Stimulated activated effector memory CD8-positive, alpha-beta T cell treated with anti-CD3 and anti-CD28 coated beads, Interleukin-12 subunit alpha, Interleukin-12 subunit beta, amount 100 ng/mL, for 72 hours (primary cell): ENCODE data around the gene LHX1.
A peak's percentile ranks its signal among the peaks of the same experiment; 100 is the strongest.

ENCODE experiments used
- ATAC-seq: fragments of 150-1000 bp; cut with Tn5 transposase; 2 replicates; pipeline ENCODE4 v1.10.0; 2021
- DNase-seq, 2 donors: peaks; one replicate each; pipeline ENCODE4 v3.0.0; 2021 to 2022; ENCODE audit warnings: low spot score in 2 of 2
- H3K27ac Mint-ChIP-seq: one replicate; pipeline ENCODE4 v1.8.0; 2022; ENCODE audit warnings: mild to moderate bottlenecking, mixed read lengths
- H3K36me3 Mint-ChIP-seq: one replicate; pipeline ENCODE4 v1.8.0; 2022; ENCODE audit warnings: mild to moderate bottlenecking, mixed read lengths
- H3K4me1 Mint-ChIP-seq: one replicate; pipeline ENCODE4 v1.8.0; 2022; ENCODE audit warnings: mixed read lengths
- H3K4me3 Mint-ChIP-seq: one replicate; pipeline ENCODE4 v1.8.0; 2022; ENCODE audit warnings: mild to moderate bottlenecking, mixed read lengths
- H3K9me3 Mint-ChIP-seq: one replicate; pipeline ENCODE4 v1.8.0; 2022; ENCODE audit warnings: mixed read lengths

The LHX1 gene

GRCh38 chr17:36918211-36918691 is 19.0 kb upstream of the LHX1 start:
- Mint-ChIP-seq H3K36me3 (no peaks in the 10 kb centered on the region), H3K9me3 (no peaks in the 10 kb centered on the region), H3K4me3 (no peak overlapping the region), H3K4me1 (peaks cover 24% of the 10 kb centered on the region), H3K27ac (no peak overlapping the region)
- DNase-seq (no peak), ATAC-seq (no peak)

GRCh38 chr17:36919407-36919968 is 17.8 kb upstream of the LHX1 start:
- DNase-seq (no peak), ATAC-seq (no peak)
- Mint-ChIP-seq H3K9me3 (no peaks in the 10 kb centered on the region), H3K4me3 (no peak overlapping the region), H3K27ac (no peak overlapping the region), H3K36me3 (no peaks in the 10 kb centered on the region), H3K4me1 (peaks cover 24% of the 10 kb centered on the region)

DNA sequence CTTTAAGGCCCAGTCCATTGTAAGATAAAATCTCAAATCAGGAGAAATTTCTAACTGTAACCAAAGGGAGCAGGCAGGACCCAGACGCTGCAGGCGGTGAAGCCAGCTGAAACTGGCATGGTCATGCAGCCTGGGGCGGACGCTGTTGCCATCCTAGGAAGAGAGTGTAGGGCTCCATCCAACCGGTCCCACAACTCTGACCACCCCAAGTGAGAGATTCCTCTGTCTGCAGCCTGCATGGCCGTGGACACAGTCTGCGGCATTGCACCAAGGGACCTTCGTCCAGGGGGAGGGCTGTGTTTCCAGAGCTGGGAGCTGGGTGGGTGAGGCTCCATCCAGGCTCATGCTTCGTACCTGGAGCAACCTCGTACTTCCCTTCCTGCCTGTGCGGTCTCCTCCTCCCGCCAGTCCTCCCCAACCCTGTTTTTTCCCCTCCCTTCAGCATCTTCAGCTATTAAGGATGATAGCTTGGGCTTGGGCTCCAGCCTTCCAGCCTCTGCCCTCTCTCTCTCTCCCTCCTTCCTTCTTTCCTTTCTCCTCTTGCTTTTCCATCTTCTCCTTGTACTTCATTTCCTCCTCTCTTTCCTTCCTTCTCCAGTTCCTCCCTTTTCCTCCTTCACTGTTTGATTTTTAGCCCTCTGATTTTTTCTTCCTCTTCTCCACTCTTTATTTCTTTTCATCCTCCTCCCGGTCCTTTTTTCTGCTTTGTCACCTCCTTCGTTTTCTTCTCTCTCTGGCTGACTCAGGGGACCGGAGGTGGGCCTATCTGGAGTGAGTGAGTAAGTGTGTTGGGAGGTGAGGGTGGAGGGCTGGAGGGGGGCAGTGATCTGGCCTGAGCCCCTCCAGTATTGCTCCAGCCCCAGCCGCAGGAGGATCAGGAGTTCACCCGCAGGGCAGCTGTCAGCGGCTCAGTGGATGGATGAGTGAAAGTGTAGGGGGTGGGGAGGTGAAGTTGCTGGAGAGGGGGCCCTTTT is 17.0 kb upstream of the LHX1 start:
- peak overlapping the region; percentile 13 for H3K4me3 Mint-ChIP-seq

DNA sequence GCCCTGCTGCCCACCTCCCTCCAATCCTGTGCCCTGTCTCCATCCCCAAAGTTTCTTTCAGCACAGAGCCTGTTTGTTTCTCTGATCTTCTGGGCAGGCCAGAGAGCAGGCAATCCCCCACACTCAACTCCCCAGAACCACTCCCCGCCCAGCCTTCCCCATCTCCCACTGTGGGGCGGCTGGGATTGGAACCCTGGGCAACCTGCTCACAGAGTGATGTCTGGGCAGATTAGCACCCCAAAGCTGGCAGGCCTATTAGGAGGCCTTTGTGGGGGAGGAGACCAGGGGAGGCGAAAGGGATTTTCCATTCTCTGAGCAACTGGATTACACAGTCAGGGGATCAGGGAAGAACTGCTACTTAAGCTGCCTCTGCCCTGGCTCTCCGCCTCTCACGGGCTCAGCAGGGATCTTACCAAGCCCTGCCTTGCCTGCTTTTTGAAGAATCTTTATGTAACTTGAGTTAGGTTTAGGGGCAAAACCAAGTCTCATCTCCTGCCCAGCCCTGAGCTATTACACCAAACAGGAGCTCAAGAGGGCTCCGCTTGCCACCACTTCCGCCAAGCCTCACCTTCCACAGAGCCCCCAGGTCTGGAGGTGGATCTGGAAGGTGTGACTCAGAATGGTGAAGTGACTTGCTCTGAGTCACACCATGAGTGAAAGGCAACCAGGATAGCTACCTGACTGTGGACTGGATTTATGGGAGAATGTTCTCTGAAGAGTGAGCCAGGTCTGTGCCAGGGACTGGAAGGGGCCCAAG is 16.0 kb upstream of the LHX1 start:
- Mint-ChIP-seq H3K4me3 (peak overlapping the region; percentile 13), H3K9me3 (no peaks in the 10 kb centered on the region), H3K27ac (peak overlapping the region; percentile 17), H3K4me1 (peaks cover 24% of the 10 kb centered on the region), H3K36me3 (no peaks in the 10 kb centered on the region)
- DNase-seq (peak in 1 of 2 donors; percentile 53), ATAC-seq (peak; percentile 91)

More for the DNA sequence above, 17.0 kb upstream of the LHX1 start:
- DNase-seq (no peak), ATAC-seq (peak; percentile 40)
- H3K27ac Mint-ChIP-seq = peak overlapping the region; percentile 17
- H3K36me3 Mint-ChIP-seq = no peaks in the 10 kb centered on the region
- H3K9me3 Mint-ChIP-seq = no peaks in the 10 kb centered on the region
- H3K4me1 Mint-ChIP-seq = peaks cover 24% of the 10 kb centered on the region

GRCh38 chr17:36922175-36922574 is 15.1 kb upstream of the LHX1 start:
- DNase-seq = no peak
- Mint-ChIP-seq H3K9me3 (no peaks in the 10 kb centered on the region), H3K4me3 (no peak overlapping the region), H3K27ac (no peak overlapping the region), H3K4me1 (peaks cover 24% of the 10 kb centered on the region), H3K36me3 (no peaks in the 10 kb centered on the region)
- ATAC-seq = no peak

- no peaks in the 10 kb centered on the region for H3K9me3 Mint-ChIP-seq
- peaks cover 23% of the 10 kb centered on the region for H3K4me1 Mint-ChIP-seq
- DNase-seq (no peak), ATAC-seq (no peak)
- no peak overlapping the region for H3K4me3 Mint-ChIP-seq
- H3K27ac Mint-ChIP-seq = no peak overlapping the region
- H3K36me3 Mint-ChIP-seq = no peaks in the 10 kb centered on the region
Observed at GRCh38 chr17:36923814-36924221, 13.5 kb upstream of the LHX1 start.

DNA sequence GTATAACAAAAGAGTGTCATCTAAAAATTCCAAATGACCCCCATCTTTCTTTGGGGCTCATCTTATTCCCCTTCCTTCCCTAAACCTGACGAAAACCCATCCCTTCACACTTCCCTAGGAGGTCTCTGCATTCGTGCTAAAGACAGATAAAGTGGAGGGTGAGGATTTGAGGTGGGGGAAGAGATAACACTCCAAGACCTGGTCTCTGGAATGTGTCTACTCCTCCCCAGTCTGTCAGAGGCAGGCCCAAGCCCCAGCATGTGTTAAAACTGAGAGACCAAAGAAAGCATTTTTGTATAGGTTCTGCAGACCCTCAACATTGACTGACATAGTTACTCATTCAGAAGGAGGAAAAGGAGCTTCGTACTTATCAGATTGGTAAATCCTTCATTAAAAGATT is 11.0 kb upstream of the LHX1 start:
- no peaks in the 10 kb centered on the region for H3K9me3 Mint-ChIP-seq
- ATAC-seq (no peak), DNase-seq (no peak)
- no peaks in the 10 kb centered on the region for H3K36me3 Mint-ChIP-seq
- H3K27ac Mint-ChIP-seq = no peak overlapping the region
- no peak overlapping the region for H3K4me3 Mint-ChIP-seq
- peaks cover 13% of the 10 kb centered on the region for H3K4me1 Mint-ChIP-seq

DNA sequence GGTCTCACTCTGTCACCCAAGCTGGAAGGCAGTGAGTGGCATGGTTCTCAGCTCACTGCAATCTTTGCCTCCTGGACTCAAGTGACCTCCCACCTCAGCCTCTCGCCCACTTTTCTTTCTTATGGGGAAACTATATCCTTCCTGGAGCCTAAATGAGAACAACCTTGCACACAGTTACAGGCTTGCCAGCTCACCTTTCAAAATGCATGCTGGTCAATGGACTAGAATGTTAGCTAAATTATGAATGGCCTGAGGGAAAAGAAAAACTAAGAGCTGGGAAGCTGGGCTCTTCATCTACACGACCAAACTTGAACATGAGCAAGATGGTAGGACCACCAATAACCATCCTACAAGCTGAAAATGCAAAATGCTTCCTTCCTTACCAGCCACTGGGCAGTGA is 10.6 kb upstream of the LHX1 start:
- Mint-ChIP-seq H3K4me3 (no peak overlapping the region), H3K36me3 (no peaks in the 10 kb centered on the region), H3K9me3 (no peaks in the 10 kb centered on the region), H3K27ac (no peak overlapping the region), H3K4me1 (peaks cover 10% of the 10 kb centered on the region)
- ATAC-seq (no peak), DNase-seq (no peak)

DNA sequence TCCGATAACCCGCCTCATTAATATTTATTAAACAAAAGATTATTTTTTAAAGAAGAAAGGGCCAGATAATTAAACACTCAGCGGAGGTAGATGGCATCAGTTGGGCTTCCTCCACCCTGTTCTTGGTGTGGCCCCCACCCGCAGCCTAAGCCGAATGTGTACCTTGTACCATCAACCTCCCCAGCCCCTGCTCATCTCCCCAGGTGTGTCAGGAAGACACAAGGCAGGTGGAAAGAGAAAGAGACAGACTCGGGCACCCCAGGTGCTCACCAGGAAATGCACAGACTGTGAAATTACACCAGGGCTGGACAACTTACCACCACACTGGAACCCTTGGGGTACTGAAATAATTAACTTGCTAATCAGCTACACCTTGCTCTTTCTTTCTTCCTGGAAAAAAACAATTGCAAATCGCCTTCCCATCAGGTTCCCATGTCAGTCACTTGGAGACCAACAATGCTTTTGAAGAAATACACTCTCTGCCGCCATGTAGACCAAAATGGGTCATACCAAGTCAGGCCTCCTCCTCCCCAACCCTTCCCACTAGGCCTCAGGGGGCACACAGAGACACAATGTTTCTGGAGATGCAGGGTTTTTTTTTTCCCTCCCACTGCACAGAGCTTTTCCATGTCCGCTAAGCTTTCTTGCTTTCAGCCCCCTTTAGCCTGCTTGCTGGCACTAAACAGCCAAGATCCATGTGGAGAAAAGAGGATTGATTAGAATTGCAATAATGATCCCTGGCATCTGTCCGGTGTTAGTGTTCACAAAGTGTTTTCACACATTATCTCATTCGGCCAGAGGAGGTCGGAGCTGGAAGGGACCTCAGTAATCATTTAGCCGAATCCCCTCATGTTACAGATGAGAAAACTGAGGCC is 8.6 kb upstream of the LHX1 start:
- peak overlapping the region; percentile 51 for H3K27ac Mint-ChIP-seq
- peaks cover 6% of the 10 kb centered on the region for H3K36me3 Mint-ChIP-seq

GRCh38 chr17:36929851-36930582 is 7.3 kb upstream of the LHX1 start:
- H3K27ac Mint-ChIP-seq = no peak overlapping the region
- no peak overlapping the region for H3K4me3 Mint-ChIP-seq
- peaks cover 36% of the 10 kb centered on the region for H3K4me1 Mint-ChIP-seq
- no peaks in the 10 kb centered on the region for H3K9me3 Mint-ChIP-seq
- DNase-seq (no peak), ATAC-seq (no peak)
- peaks cover 8% of the 10 kb centered on the region for H3K36me3 Mint-ChIP-seq

More for the DNA sequence above, 8.6 kb upstream of the LHX1 start:
- Mint-ChIP-seq H3K4me3 (peak overlapping the region; percentile 57), H3K9me3 (no peaks in the 10 kb centered on the region), H3K4me1 (peaks cover 27% of the 10 kb centered on the region)
- no peak for ATAC-seq
- no peak for DNase-seq

DNA sequence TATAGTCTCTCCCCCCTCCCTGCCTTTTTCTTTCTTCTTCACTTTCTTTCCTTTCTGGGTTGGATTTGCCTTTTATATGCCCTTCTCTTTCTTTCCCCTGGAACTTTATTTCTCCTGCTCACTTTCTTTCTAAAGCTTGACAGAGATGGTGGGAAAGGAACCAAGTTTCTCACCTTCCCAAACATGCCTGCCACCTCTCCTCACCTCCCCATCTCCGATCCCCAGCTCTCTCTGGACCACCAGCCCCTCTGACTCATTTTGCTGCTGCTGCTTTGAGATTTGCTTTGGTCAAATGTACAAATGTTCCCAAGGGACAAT is 6.7 kb upstream of the LHX1 start:
- DNase-seq = no peak
- Mint-ChIP-seq H3K27ac (no peak overlapping the region), H3K4me1 (peaks cover 41% of the 10 kb centered on the region), H3K9me3 (no peaks in the 10 kb centered on the region), H3K36me3 (peaks cover 12% of the 10 kb centered on the region), H3K4me3 (no peak overlapping the region)
- no peak for ATAC-seq

DNA sequence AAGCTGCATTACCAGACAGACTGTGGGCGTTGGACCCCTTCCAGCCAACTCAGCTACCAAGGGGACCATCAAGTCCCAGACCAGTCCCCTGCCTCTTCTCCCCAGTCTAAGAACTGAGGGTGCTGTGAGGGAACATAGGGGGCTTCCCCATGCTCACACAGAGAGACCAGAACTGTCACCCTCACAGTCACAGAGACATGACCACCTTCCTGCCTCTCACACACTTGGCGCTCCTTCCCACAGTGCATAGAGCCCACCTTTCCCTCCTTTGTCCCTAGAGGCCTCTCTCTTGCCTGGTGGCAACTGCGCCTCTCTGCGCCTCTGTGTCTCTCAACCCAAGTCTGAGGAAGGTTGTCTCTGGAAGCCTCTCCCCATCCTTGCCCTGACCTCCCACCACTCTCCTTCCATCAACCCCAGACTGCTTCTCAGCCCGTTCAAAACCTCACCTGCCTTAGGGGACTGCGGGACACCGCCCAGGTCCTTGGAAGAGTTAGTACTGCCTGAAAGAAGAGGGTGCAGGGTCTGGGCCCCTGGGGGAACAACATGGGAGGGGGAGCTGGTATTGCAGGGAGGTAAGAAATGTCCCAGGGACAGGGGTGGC is 6.1 kb upstream of the LHX1 start:
- Mint-ChIP-seq H3K36me3 (peaks cover 12% of the 10 kb centered on the region), H3K9me3 (no peaks in the 10 kb centered on the region), H3K4me3 (peak overlapping the region; percentile 78), H3K4me1 (peaks cover 48% of the 10 kb centered on the region), H3K27ac (no peak overlapping the region)
- no peak for ATAC-seq
- DNase-seq = no peak

GRCh38 chr17:36931697-36932382 is 5.4 kb upstream of the LHX1 start:
- H3K4me3 Mint-ChIP-seq = peak overlapping the region; percentile 78
- H3K4me1 Mint-ChIP-seq = peaks cover 49% of the 10 kb centered on the region
- H3K9me3 Mint-ChIP-seq = no peaks in the 10 kb centered on the region
- DNase-seq = no peak
- no peak for ATAC-seq
- H3K36me3 Mint-ChIP-seq = peaks cover 12% of the 10 kb centered on the region
- no peak overlapping the region for H3K27ac Mint-ChIP-seq
